NCI-H774 (cell line): ENCODE data around the gene MRTFA.
"Not testable (repeated sequence)": the region's sequence is repeated elsewhere in the genome, so short reads cannot be mapped to it uniquely, and the experiment has no call there.

ENCODE experiments used
- DNase-seq: peaks from one replicate; lab custom pipeline; 2025; lab: John Stamatoyannopoulos, UW

MRTFA gene

GRCh38 chr22:40595497-40596234 is 40.9 kb downstream of the MRTFA start:
- no peak for DNase-seq

- no peak for DNase-seq
These were observed 41.6 kb downstream of the MRTFA start for GRCh38 chr22:40594924-40595323.

- no peak for DNase-seq
These were observed 42.2 kb downstream of the MRTFA start for GRCh38 chr22:40594346-40594745.

- DNase-seq, result no peak
These were observed 42.9 kb downstream of the MRTFA start for GRCh38 chr22:40593460-40594273.

GRCh38 chr22:40592352-40593113 is 44.0 kb downstream of the MRTFA start:
- no peak for DNase-seq

- no peak for DNase-seq
These were observed 47.8 kb downstream of the MRTFA start for GRCh38 chr22:40588726-40589125.

- no peak for DNase-seq
These were observed 49.7 kb downstream of the MRTFA start for GRCh38 chr22:40586781-40587180.

- DNase-seq, result no peak
These were observed 51.2 kb downstream of the MRTFA start for GRCh38 chr22:40585310-40585751.

- DNase-seq, result not testable (repeated sequence)
These were observed 51.8 kb downstream of the MRTFA start for GRCh38 chr22:40584766-40585165.

- DNase-seq, result no peak
These were observed 53.3 kb downstream of the MRTFA start for GRCh38 chr22:40583053-40583741.

GRCh38 chr22:40582063-40582462 is 54.5 kb downstream of the MRTFA start:
- no peak for DNase-seq

- DNase-seq, result no peak
These were observed 55.9 kb downstream of the MRTFA start for GRCh38 chr22:40580631-40581030.

- DNase-seq, result no peak
These were observed 58.3 kb downstream of the MRTFA start for GRCh38 chr22:40578171-40578570.

- DNase-seq, result no peak
These were observed 63.5 kb downstream of the MRTFA start for GRCh38 chr22:40572976-40573375.

GRCh38 chr22:40571887-40572286 is 64.6 kb downstream of the MRTFA start:
- DNase-seq, result no peak

GRCh38 chr22:40567626-40568328 is 68.7 kb downstream of the MRTFA start:
- DNase-seq, result no peak

GRCh38 chr22:40567106-40567505 is 69.4 kb downstream of the MRTFA start:
- DNase-seq, result no peak

GRCh38 chr22:40560994-40561515 is 75.5 kb downstream of the MRTFA start:
- DNase-seq, result no peak

- DNase-seq, result no peak
These were observed 76.0 kb downstream of the MRTFA start for GRCh38 chr22:40560551-40560950.

GRCh38 chr22:40557972-40558371 is 78.5 kb downstream of the MRTFA start:
- no peak for DNase-seq

GRCh38 chr22:40556641-40557040 is 79.9 kb downstream of the MRTFA start:
- no peak for DNase-seq
